Uterus (tissue), 4 donors: Measurements from ENCODE around the gene LPCAT3. TPM values are rescaled to one million over a fixed set of nuclear protein-coding genes. Genes with fewer than 3 reads are reported as not detected.
A peak's percentile ranks its signal among the peaks of the same experiment; 100 is the strongest.

ENCODE experiments used
- DNase-seq, 2 donors: peaks; one replicate each; pipeline ENCODE4 v3.0.0-alpha.2; 2019 to 2020
- H3K27ac ChIP-seq, 2 donors: fragments of 200-600 bp; sonication (generic); 1 replicate in 1 of 2; 2 replicates in 1 of 2; pipeline ENCODE4 v1.5.1; 2016 to 2018
- H3K27me3 ChIP-seq, 2 donors: fragments of 200-600 bp; sonication (generic); one replicate each; pipeline ENCODE4 v1.5.1; 2018 to 2019; ENCODE audit warnings: control low read depth in 1 of 2
- H3K36me3 ChIP-seq, 2 donors: fragments of 200-600 bp; sonication (generic); one replicate each; pipeline ENCODE4 v1.5.1; 2019; ENCODE audit warnings: control low read depth in 1 of 2
- H3K4me1 ChIP-seq, 2 donors: fragments of 200-600 bp; sonication (generic); one replicate each; pipeline ENCODE4 v1.5.1; 2018 to 2019; ENCODE audit warnings: control low read depth in 1 of 2
- H3K4me3 ChIP-seq, 2 donors: fragments of 200-600 bp; sonication (generic); 1 replicate in 1 of 2; 2 replicates in 1 of 2; pipeline ENCODE4 v1.5.1; 2018 to 2019; ENCODE audit warnings: mild to moderate bottlenecking in 1 of 2
- H3K9me3 ChIP-seq, 2 donors: fragments of 200-600 bp; sonication (generic); one replicate each; pipeline ENCODE4 v1.5.1; 2019; ENCODE audit warnings: control low read depth in 1 of 2
- CTCF ChIP-seq, 4 experiments: fragments of 200-600 bp in 2 of 4; fragments of 450-650 bp in 2 of 4; sonication (generic) in 2 of 4; IDR thresholded peaks; one replicate each; pipeline ENCODE4 v1.5.1; 2016 to 2019; ENCODE audit warnings: antibody characterized with exemption in 4 of 4, mild to moderate bottlenecking in 2 of 4, moderate library complexity in 1 of 4
- POLR2A ChIP-seq, 2 donors: fragments of 450-650 bp; IDR thresholded peaks; one replicate each; pipeline ENCODE4 v1.6.1; 2016; ENCODE audit warnings: antibody characterized with exemption in 2 of 2, mild to moderate bottlenecking in 1 of 2, moderate library complexity in 1 of 2
- intact Hi-C: fragments of 100-400 bp; cut with DNase I; formaldehyde crosslinking; loops from one replicate; pipeline ENCODE4 v1.15.1; 2023; ENCODE audit warnings: low total_unique reads
- total RNA-seq, 4 donors: library from RNA; depleted of rRNA in 3 of 4; stranded (reverse); fragments of >200 nt in 3 of 4; gene quantifications; one replicate each; pipeline versions ENCODE4 v1.1.0 to v1.2.4, GENCODE V29; 2014 to 2023
- donor health status: DM: yes; HTN: yes; CAD: no.

Gene LPCAT3
- total RNA-seq, 4 donors from 2014 or later = 10.2 to 45.1 (median 17.1) TPM

- intact Hi-C loops = no loop called here
- Histone ChIP-seq H3K27ac (peak overlapping the region; percentile 88 to 89), H3K27me3 (no peaks in the 10 kb centered on the region), H3K9me3 (no peaks in the 10 kb centered on the region), H3K4me1 (peaks cover 7 to 12% of the 10 kb centered on the region in 2 donors), H3K4me3 (peak overlapping the region; percentile 76 to 93), H3K36me3 (no peaks in the 10 kb centered on the region)
- peak in 1 of 2 donors; percentile 65 for DNase-seq
- TF ChIP-seq POLR2A (IDR thresholded peaks at IDR 0.05) (no peak), CTCF (IDR thresholded peaks at IDR 0.05) (no peak)
Measured at GRCh38 chr12:6970096-6970527, 48.2 kb downstream of the LPCAT3 start.

- H3K27me3 ChIP-seq = no peaks in the 10 kb centered on the region
- H3K4me3 ChIP-seq = no peak overlapping the region
- no peaks in the 10 kb centered on the region for H3K9me3 ChIP-seq
- no peak overlapping the region for H3K27ac ChIP-seq
- peaks cover 7 to 15% of the 10 kb centered on the region in 2 donors for H3K4me1 ChIP-seq
- no peaks in the 10 kb centered on the region for H3K36me3 ChIP-seq
- TF ChIP-seq CTCF (IDR thresholded peaks at IDR 0.05) (no peak), POLR2A (IDR thresholded peaks at IDR 0.05) (no peak)
- no peak for DNase-seq
- intact Hi-C loops = no loop called here
Measured at GRCh38 chr12:6968426-6968825, 49.9 kb downstream of the LPCAT3 start.

- intact Hi-C loops = no loop called here
- no peak for DNase-seq
- H3K36me3 ChIP-seq = no peaks in the 10 kb centered on the region
- H3K4me1 ChIP-seq = peaks cover 7 to 15% of the 10 kb centered on the region in 2 donors
- no peak overlapping the region for H3K4me3 ChIP-seq
- no peak overlapping the region for H3K27ac ChIP-seq
- TF ChIP-seq POLR2A (IDR thresholded peaks at IDR 0.05) = no peak
- TF ChIP-seq CTCF (IDR thresholded peaks at IDR 0.05) = no peak
- no peaks in the 10 kb centered on the region for H3K9me3 ChIP-seq
- H3K27me3 ChIP-seq = no peaks in the 10 kb centered on the region
Measured at GRCh38 chr12:6967651-6968100, 50.6 kb downstream of the LPCAT3 start.

GRCh38 chr12:6966351-6966750, 51.9 kb downstream of the LPCAT3 start:
- Histone ChIP-seq H3K4me3 (no peak overlapping the region), H3K4me1 (peaks cover 9 to 15% of the 10 kb centered on the region in 2 donors), H3K9me3 (no peaks in the 10 kb centered on the region), H3K27ac (no peak overlapping the region), H3K36me3 (no peaks in the 10 kb centered on the region), H3K27me3 (no peaks in the 10 kb centered on the region)
- no peak for DNase-seq
- intact Hi-C loops = no loop called here
- TF ChIP-seq CTCF (IDR thresholded peaks at IDR 0.05) (no peak), POLR2A (IDR thresholded peaks at IDR 0.05) (no peak)

GRCh38 chr12:6965714-6966113, 52.6 kb downstream of the LPCAT3 start:
- Histone ChIP-seq H3K4me1 (peaks cover 9 to 15% of the 10 kb centered on the region in 2 donors), H3K36me3 (no peaks in the 10 kb centered on the region), H3K27me3 (no peaks in the 10 kb centered on the region), H3K27ac (peak overlapping the region; percentile 46 to 63), H3K4me3 (no peak overlapping the region), H3K9me3 (no peaks in the 10 kb centered on the region)
- intact Hi-C loops = no loop called here
- TF ChIP-seq CTCF (IDR thresholded peaks at IDR 0.05) (no peak), POLR2A (IDR thresholded peaks at IDR 0.05) (no peak)
- DNase-seq = no peak
